ENCODE data around the gene GPSM3. TPM values are rescaled to one million over a fixed set of nuclear protein-coding genes. Genes with fewer than 3 reads are reported as not detected.

The GPSM3 gene
- total and polyA plus RNA-seq, 2 donors from 2014 or later, result 6.2 to 28.1 TPM

- no peak for FAIRE-seq
- Histone ChIP-seq H3K27me3 (ENCODE audit: control insufficient read depth, insufficient read depth, low read length) (no peaks in the 10 kb centered on the region), H3K9me3 (ENCODE audit: control insufficient read depth in 2 of 3, insufficient read depth in 1 of 3, low read length in 3 of 3) (no peaks in the 10 kb centered on the region), H3K27ac (ENCODE audit: low read depth in 2 of 2, low read length in 2 of 2) (no peak overlapping the region), H3K4me1 (ENCODE audit: control insufficient read depth in 2 of 3, insufficient read depth in 2 of 3, low read depth in 1 of 3, low read length in 3 of 3) (no peaks in the 10 kb centered on the region), H3K9ac (ENCODE audit: low read length in 3 of 3) (no peak overlapping the region), H3K4me3 (ENCODE audit: low read length in 3 of 3) (no peak overlapping the region), H3K36me3 (ENCODE audit: control insufficient read depth in 2 of 3, insufficient read depth in 3 of 3, low read length in 3 of 3) (peaks cover 0 to 19% (median 12%) of the 10 kb centered on the region in 3 donors)
- DNase-seq, result peak in 1 of 5 donors; percentile 11
- intact Hi-C loops (cut with DNase I), result no loop called here
- TF ChIP-seq CTCF (IDR thresholded peaks at IDR 0.05; ENCODE audit: borderline replicate concordance, extremely low read depth, insufficient read depth), result no peak
Measured at GRCh38 chr6:32167761-32168262, 24.6 kb downstream of the GPSM3 start.

DNA sequence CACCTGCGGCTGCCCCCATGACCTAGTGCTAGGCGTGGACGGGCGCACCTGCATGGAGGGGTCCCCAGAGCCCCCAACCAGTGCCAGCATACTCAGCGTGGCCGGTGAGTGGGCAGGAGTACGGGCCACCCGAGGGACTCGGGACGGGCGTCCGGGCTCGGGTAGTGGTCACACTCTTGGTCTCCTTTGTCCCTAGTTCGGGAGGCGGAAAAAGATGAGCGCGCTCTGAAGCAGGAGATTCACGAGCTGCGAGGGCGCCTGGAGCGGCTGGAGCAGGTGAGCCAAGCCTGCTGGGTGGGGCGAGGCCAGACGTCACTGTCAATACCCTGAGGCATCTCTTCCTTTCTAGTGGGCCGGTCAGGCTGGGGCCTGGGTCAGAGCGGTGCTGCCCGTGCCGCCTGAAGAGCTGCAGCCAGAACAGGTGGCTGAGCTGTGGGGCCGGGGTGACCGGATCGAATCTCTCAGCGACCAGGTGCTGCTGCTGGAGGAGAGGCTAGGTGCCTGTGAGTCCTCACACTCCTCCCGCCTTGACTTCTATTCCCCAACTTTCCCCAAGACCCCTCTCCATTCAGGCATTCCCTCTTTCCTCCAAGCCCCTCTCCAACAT is 25.2 kb downstream of the GPSM3 start:
- no peak for TF ChIP-seq CTCF (IDR thresholded peaks at IDR 0.05; ENCODE audit: borderline replicate concordance, extremely low read depth, insufficient read depth)
- Histone ChIP-seq H3K4me3 (ENCODE audit: low read length in 3 of 3) (no peak overlapping the region), H3K9ac (ENCODE audit: low read length in 3 of 3) (no peak overlapping the region), H3K9me3 (ENCODE audit: control insufficient read depth in 2 of 3, insufficient read depth in 1 of 3, low read length in 3 of 3) (no peaks in the 10 kb centered on the region), H3K36me3 (ENCODE audit: control insufficient read depth in 2 of 3, insufficient read depth in 3 of 3, low read length in 3 of 3) (peaks cover 0 to 19% (median 12%) of the 10 kb centered on the region in 3 donors), H3K27me3 (ENCODE audit: control insufficient read depth, insufficient read depth, low read length) (no peaks in the 10 kb centered on the region), H3K4me1 (ENCODE audit: control insufficient read depth in 2 of 3, insufficient read depth in 2 of 3, low read depth in 1 of 3, low read length in 3 of 3) (no peaks in the 10 kb centered on the region), H3K27ac (ENCODE audit: low read depth in 2 of 2, low read length in 2 of 2) (no peak overlapping the region)
- intact Hi-C loops (cut with DNase I), result no loop called here
- DNase-seq, result peak in 1 of 5 donors; percentile 70
- no peak for FAIRE-seq

DNA sequence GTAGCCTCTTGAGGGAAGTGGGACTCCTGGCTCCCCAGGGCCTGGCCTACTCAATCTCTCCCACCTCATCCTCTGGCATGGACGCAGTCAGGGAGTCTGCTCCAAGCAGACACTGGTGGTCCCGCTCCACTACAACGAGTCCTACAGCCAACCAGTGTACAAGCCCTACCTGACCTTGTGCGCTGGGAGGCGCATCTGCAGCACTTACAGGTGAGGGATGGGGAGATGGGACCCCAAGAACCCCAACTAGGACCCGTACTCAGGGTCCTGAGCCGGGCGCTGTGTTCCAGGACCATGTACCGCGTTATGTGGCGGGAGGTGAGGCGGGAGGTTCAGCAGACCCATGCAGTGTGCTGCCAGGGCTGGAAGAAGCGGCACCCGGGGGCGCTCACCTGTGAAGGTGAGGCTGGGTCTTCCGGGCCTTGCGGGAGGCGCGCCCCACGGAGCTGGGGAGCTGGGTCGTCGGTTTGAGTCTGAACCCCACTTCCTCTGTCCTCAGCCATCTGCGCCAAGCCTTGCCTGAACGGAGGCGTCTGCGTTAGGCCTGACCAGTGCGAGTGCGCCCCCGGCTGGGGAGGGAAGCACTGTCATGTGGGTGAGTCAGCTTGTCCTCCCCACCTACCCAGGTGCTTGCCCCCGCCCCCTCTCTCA is 25.9 kb downstream of the GPSM3 start:
- H3K9ac ChIP-seq (ENCODE audit: low read length in 3 of 3), result no peak overlapping the region
- intact Hi-C loops (cut with DNase I), result no loop called here
- no peaks in the 10 kb centered on the region for H3K27me3 ChIP-seq (ENCODE audit: control insufficient read depth, insufficient read depth, low read length)
- no peak overlapping the region for H3K27ac ChIP-seq (ENCODE audit: low read depth in 2 of 2, low read length in 2 of 2)
- H3K9me3 ChIP-seq (ENCODE audit: control insufficient read depth in 2 of 3, insufficient read depth in 1 of 3, low read length in 3 of 3), result no peaks in the 10 kb centered on the region
- H3K4me1 ChIP-seq (ENCODE audit: control insufficient read depth in 2 of 3, insufficient read depth in 2 of 3, low read depth in 1 of 3, low read length in 3 of 3), result no peaks in the 10 kb centered on the region
- peaks cover 0 to 19% (median 12%) of the 10 kb centered on the region in 3 donors for H3K36me3 ChIP-seq (ENCODE audit: control insufficient read depth in 2 of 3, insufficient read depth in 3 of 3, low read length in 3 of 3)
- FAIRE-seq, result no peak
- no peak for TF ChIP-seq CTCF (IDR thresholded peaks at IDR 0.05; ENCODE audit: borderline replicate concordance, extremely low read depth, insufficient read depth)
- DNase-seq, result peak in 1 of 5 donors; percentile 79
- no peak overlapping the region for H3K4me3 ChIP-seq (ENCODE audit: low read length in 3 of 3)

Measured in kidney (tissue), 14 donors.